CD4-positive, alpha-beta T cell treated with Interleukin-4 for 4 hours (primary cell): Measurements from ENCODE around the gene SYT17.

Experiments used
- DNase-seq: peaks from one replicate; pipeline ENCODE4 v3.0.0-alpha.2; 2020

SYT17 gene

DNA sequence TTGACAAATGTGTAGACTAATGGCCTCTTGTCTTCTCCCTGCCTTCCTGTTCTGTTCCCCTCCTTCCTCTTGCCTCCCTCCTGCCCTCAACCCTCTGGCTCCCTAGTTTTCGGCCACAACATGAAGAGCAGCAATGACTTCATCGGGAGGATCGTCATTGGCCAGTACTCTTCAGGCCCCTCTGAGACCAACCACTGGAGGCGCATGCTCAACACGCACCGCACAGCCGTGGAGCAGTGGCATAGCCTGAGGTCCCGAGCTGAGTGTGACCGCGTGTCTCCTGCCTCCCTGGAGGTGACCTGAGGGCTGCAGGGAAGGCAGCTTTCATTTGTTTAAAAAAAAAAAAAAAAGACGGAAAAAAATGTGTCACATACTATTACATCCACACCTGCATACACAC is 98.7 kb downstream of the SYT17 start:
- DNase-seq: no peak

DNA sequence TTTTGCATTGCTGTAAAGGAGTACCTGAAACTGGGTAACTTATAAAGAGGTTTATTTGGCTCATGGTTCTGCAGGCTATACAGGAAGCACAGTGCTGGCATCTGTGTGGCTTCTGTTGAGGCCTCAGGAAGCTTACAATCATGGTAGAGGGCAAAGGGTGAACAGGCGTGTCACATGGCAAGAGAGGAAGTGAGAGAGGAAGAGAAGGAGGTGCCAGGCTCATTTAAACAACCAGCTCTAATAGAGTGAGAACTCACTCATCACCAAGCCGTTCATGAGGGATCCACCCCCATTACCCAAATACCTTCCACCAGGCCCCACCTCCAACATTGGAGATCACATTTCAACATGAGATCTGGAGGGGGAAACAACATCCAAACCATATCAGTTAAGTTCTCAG is 101.1 kb downstream of the SYT17 start:
- no peak for DNase-seq

DNA sequence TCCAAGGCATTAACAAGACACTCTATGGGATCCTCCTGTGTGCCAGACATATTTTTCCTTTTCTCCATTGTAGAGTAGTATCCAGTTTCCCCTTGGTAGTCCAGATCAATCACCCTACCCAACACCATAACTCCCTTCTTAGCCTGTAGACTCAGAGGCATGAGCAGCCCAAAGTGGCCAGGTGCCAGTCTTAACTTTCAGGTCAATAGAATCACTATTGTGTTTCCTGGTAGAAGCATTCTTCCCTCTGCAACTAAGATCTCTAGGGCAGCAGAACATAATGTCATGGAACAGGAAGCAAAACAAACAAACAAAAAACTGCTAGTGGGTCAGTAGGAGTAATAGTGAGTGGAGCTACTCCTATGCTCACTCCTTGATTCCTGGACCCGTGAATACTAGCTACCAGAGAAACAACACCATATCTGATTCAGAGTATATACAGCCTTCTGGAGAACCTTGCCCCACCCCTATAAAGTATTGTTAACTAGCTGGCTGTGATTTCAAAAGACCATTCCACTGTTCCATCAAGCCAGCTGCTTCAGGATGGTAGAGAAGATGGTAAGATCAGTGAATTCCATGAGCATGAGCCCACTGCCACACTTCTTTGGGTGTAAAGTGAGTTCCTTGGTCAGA is 106.2 kb downstream of the SYT17 start:
- no peak for DNase-seq

DNA sequence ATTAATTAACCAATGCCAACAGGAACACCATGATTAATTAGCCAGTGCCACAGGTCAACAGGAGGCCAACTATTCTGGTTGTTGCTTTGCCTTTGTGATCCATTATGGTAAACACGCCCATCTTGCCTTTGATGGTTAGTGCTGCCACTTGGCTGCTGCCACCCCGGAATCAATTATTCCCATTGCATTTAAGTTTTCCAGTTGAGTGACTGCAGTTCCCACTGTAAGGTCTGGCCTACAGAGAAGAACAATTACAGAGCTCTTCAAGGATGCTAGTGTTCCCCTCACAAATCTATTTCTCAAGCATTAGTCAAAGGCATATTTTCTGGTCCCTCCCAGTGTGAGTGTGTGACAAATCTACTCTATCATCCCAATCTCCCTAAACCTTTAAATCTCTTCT is 110.4 kb downstream of the SYT17 start:
- DNase-seq: no peak

GRCh38 chr16:19281246-19281645 is 113.2 kb downstream of the SYT17 start:
- no peak for DNase-seq

DNA sequence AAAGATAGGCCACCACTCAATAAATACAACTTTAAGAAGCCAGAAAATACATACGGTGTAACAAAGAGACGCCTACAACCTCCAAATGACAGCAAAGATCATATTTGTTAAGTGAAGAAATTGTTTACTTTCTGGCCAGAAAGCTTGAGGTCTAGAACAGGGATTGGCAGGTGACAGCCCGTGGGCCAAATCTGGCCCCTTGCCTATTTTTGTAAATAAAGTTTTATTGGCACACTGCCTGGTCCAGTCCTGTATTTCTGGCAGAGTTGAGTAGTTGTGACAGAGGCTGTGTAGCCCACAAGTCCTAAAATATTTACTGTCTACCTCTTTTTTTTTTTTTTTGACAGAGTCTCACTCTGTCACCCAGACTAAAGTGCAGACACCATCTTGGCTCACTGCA is 114.1 kb downstream of the SYT17 start:
- no peak for DNase-seq

DNA sequence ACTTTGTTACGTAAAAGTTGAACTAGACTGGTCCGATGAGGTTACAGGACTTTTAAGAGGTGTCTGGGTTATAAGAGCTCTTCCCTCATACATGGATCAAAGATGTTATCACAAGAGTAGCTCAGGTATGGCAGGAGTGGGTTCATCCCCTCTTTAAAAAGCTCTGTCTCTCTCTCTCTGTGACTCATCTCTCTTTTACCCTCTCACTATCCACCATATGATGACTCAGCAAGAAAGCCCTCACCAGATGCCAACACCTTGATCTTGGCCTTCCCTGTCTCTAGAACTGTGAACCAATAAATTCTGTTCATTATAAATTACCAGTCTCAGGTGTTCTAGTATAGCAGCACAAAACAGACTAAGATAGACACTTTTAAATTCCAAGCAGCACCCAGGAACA is 115.6 kb downstream of the SYT17 start:
- DNase-seq: no peak

DNA sequence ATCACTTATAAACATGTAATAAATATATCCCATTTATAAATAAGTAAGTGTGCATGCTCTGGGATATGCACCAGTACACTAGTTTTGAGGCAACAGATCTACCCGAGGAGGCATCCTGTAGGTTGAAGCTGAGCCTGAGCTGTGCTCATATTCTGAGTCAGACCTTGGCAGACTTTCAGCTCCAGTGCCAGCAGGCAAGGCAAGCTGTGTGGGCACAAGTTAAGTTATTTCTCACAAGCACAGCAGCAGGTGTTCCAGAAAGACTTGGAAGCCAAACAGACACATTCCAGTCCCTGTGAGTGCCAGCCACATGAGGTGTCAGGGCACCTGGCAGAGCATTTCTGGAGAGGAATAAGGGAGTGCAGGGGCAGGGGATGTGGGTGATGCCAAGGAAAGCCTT is 116.2 kb downstream of the SYT17 start:
- DNase-seq: no peak

- no peak for DNase-seq
Measured at GRCh38 chr16:19285431-19285830, 117.4 kb downstream of the SYT17 start, which contains the start of gene CLEC19A. CLEC19A (plus strand) TSS chr16:19285731; CDS start chr16:19285852, 121 bp downstream.

GRCh38 chr16:19286827-19287226 is 118.8 kb downstream of the SYT17 start:
- DNase-seq: no peak

GRCh38 chr16:19287241-19287640 is 119.2 kb downstream of the SYT17 start:
- DNase-seq: no peak

DNA sequence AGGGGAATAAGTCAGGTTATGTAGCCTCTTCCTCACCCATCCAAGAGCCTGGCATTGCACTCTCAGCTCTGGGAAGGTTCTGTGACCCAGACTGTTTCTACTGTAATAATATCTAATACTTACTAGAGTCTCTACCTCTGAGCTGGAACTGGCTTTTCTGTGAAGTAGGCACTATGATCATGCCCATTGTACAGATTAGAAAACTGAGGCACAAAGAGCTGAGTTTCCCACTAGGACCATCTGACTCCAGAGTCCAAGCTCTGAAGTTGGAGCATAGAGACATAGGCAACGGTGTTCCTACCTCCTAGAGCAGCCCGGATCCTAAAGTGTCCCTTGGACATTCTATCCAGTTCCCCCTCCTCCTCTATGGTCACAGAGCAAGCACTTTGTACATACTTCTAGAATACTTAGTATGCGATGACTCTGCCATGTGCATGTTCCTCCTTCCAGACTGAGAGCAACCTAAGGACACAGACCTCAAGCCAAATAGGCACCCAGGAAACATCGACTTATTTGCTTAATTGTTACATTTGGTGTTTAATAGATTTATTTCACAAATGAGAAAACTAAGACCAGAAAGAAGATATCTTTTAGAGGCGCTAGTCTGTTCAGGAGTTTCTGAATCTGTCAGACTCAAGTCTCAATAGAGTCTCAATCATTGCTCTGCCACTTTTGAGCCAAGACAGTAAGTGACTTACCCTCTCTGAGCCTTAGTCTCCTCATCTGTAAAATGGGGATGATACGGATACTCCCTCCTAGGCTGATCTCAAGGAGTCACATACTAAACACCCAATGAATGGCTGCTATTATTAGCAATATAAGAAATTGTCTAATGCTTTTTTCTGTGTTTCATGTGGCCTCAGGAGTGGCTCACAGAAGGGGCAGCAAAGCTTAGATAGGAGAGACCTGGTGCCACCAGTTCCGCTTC is 121.1 kb downstream of the SYT17 start:
- DNase-seq: no peak

DNA sequence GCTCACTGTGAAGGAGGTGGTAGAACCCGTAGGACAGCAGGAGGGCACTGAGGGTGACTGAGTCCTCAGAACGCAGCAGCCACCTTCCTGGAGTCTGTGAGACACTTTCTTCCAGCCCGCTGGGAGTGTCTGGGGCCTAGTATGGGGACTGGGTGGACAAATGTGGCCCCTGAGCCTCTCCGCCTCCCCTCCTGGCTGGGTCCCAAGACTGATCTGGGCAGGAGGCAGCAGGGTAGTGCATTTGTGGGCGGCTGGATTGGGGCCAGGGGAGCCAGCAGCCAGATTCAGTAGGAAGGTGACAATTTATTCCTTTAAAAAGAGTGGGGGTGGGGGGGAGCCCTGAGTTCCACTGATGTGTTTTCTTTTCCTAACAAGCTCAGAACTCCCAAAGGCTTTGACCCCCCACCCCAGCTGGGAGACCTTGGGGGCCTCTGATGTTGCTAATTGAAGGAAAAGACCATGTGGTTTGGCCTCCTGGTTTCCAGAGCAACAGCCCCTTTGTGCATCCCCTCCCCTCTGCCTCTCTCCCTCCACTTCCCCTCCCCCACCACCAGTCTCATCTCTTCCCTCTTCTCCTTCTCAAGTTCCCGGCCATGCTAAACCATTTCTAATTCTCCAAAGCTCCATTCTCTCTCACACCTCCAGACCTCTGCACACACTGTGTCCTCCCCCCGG is 121.9 kb downstream of the SYT17 start:
- DNase-seq: no peak

GRCh38 chr16:19290860-19291259 is 122.8 kb downstream of the SYT17 start:
- DNase-seq: no peak

- no peak for DNase-seq
Measured at GRCh38 chr16:19291475-19291874, 123.4 kb downstream of the SYT17 start.

DNA sequence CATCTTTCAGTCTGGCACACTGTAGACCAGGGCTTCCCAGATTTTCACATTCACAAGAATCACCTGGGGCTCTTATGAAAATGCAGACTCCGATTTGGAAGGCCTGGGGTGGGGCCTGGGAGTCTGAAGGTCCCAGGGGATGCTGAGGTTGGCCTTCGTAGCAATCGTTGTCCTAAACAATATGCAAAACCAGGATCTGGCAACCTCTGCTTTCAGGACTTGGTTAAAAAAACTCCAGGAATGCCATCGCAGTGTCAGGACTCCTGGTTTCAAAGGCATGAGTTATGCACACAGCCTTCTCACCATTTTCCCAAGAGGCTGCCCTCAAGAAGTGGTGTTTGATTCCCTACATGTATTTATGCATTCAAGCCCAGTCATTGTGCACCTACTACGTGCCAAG is 124.1 kb downstream of the SYT17 start:
- no peak for DNase-seq

DNA sequence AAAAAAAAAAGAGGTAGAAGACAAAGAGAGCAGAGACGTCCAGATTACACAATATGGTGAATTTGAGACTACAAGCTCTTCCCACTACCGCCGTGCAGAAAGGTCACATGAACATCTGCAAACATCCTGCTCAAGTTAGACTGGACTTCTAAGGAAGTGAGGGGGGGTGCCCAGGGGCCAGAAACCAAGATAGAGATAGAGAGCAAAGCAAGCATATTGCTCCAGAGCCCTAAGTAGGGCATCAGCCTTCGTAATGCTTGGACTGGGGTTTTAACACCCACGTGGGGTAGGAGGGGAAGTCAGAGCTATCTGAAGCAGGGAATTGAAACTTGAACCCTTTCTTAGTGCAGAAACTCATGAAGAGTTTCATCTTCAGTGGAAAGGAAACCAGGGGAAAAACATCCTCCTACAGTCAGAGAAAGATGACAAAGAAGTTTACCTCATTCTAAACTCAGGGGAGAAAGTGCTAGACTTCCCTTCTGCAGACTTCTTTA is 126.2 kb downstream of the SYT17 start:
- peak; percentile 17 for DNase-seq

DNA sequence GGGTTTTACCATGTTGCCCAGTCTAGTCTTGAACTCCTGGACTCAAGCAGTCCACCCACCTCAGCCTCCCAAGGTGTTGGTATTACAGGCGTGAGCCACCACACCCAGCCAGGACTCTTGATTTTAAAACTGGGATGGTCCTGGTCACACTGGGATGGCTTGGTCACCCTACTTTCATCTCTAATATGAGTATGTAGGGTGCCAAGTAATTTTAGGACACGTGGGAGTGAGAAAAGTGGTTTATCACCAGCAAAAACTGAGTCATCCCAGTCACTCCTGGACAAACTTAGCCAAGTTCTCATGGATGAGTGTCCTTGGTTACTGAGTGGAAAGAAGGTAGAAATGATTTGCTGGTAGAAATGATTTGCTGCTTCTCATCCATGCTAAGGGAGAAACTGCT is 127.4 kb downstream of the SYT17 start:
- DNase-seq: no peak

- DNase-seq: no peak
Measured at GRCh38 chr16:19297454-19297853, 129.4 kb downstream of the SYT17 start.

DNA sequence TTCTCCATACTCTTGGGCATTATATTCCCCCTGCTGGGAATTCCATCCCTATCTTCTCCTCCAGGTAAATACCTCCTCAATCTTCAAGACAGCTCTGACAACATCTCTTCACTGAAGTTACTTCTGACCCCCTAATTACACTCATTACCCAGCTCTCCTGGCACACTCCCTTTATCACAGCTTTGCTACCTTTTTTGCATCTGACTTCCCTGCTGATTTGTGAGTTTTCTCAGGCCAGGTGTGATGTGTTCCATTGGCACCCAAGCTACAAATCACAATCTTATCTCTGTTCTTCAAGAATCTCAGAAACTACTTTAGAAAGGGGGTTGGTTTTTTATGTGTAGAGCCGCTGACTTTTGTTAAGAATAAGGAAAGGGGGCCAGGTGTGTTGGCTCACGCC is 131.5 kb downstream of the SYT17 start:
- no peak for DNase-seq

DNA sequence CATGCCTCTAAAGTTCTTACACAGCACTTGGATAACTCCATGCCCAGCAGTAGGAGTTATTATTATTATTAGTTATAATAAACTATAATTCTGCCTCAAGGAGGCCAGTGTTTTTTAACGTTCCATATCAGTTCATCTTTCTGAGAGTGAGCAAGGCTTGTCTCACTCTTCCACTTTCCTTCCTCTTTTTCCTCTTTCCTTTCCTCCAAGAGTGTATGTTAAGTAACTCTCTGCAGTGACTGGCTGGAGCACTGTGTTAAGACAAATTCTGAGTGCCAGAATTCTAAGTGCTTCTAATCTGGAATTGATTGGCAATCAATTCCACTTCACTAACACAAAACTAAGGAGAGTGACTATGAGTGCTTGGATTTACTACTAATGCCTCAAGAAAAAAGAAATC is 133.9 kb downstream of the SYT17 start:
- DNase-seq: no peak

DNA sequence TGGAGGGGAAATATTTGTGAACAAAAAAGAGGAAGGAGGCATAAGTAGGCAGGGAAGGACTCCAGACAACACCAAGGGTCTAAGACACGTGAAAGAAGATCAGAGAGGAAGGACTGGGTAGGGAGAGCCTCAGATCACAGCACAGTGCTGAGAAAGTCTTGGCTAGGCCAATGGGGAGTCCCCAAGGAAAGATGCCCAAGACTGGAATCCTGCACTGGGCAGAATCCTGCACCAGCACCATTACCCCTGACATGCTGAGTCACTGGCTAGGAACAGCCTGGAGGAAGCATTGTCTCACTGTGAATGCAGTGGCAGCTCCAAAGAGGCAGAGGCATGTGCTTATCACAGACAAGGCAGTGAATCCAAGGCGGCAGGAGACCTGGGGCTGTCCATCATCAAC is 136.7 kb downstream of the SYT17 start:
- no peak for DNase-seq

- DNase-seq: no peak
Measured at GRCh38 chr16:19305443-19305842, 137.4 kb downstream of the SYT17 start.
